Endodermal cell (in vitro differentiated cells): Measurements from ENCODE around the gene CD180. TPM values are rescaled to one million over a fixed set of nuclear protein-coding genes. Genes with fewer than 3 reads are reported as not detected.

Experiments used
- DNase-seq: peaks from one replicate; pipeline ENCODE4 v3.0.0-alpha.2; 2017
- H3K27ac ChIP-seq: 2 replicates; pipeline ENCODE4 v1.5.1; 2013; ENCODE audit warnings: mild to moderate bottlenecking, low read depth, low read length, moderate library complexity
- H3K27me3 ChIP-seq: 2 replicates; pipeline ENCODE4 v1.6.1; 2013; ENCODE audit warnings: mild to moderate bottlenecking, low read length, moderate library complexity; ENCODE audit not compliant: insufficient read depth, control insufficient read depth, poor library complexity, severe bottlenecking
- H3K36me3 ChIP-seq: 2 replicates; pipeline ENCODE4 v1.7.0; 2013; ENCODE audit warnings: mild to moderate bottlenecking, low read length, moderate library complexity; ENCODE audit not compliant: control insufficient read depth, insufficient read depth
- H3K4me1 ChIP-seq: one replicate; pipeline ENCODE4 v1.7.0; 2013; ENCODE audit warnings: low read length; ENCODE audit not compliant: control insufficient read depth, insufficient read depth
- H3K4me3 ChIP-seq: 2 replicates; pipeline ENCODE4 v1.5.1; 2013; ENCODE audit warnings: mild to moderate bottlenecking, low read length, moderate library complexity
- H3K9ac ChIP-seq: 2 replicates; pipeline ENCODE4 v1.6.1; 2013; ENCODE audit warnings: mild to moderate bottlenecking, low read length, moderate library complexity; ENCODE audit not compliant: poor library complexity, severe bottlenecking; ENCODE audit errors: extremely low read depth
- H3K9me3 ChIP-seq: 2 replicates; pipeline ENCODE4 v1.6.1; 2013; ENCODE audit warnings: mild to moderate bottlenecking, low read length, moderate library complexity; ENCODE audit not compliant: control insufficient read depth
- H3K27ac Mint-ChIP-seq: 2 replicates; pipeline ENCODE4 v1.8.0; 2020; ENCODE audit warnings: mixed read lengths
- H3K27me3 Mint-ChIP-seq: 2 replicates; pipeline ENCODE4 v1.8.0; 2021; ENCODE audit warnings: mild to moderate bottlenecking, mixed read lengths; ENCODE audit not compliant: insufficient read depth
- H3K36me3 Mint-ChIP-seq: 2 replicates; pipeline ENCODE4 v1.8.0; 2020; ENCODE audit warnings: low read depth, mixed read lengths
- H3K4me1 Mint-ChIP-seq: 2 replicates; pipeline ENCODE4 v1.8.0; 2020; ENCODE audit warnings: mixed read lengths
- H3K4me3 Mint-ChIP-seq: 2 replicates; pipeline ENCODE4 v1.8.0; 2020; ENCODE audit warnings: mild to moderate bottlenecking, moderate library complexity, mixed read lengths
- H3K9me3 Mint-ChIP-seq: 2 replicates; pipeline ENCODE4 v1.8.0; 2020; ENCODE audit warnings: mild to moderate bottlenecking, mixed read lengths
- CTCF ChIP-seq: fragments of 200-600 bp; sonication (generic); conservative IDR thresholded peaks from 2 replicates; pipeline ENCODE4 v1.5.0; 2021; ENCODE audit warnings: antibody characterized with exemption, mild to moderate bottlenecking
- WGBS, 2 experiments: methylation state at CpG; one replicate each; pipeline versions ENCODE4 v1.1.5 to v1.1.7; 2013; ENCODE audit warnings: missing lambda C conversion rate in 2 of 2, mixed read lengths in 1 of 2; ENCODE audit not compliant: insufficient coverage in 1 of 2, insufficient read length in 1 of 2; 5-methylcytosine and 5-hydroxymethylcytosine counted together
- total RNA-seq, 2 donors: library from RNA; stranded (reverse); fragmentation: NEBNext Ultra II Directional in 1 of 2; extraction: Animal tissue kit (Norgen Biotek cat#: 25700) in 1 of 2; gene quantifications; 2 replicates in 1 of 2; 3 replicates in 1 of 2; pipeline ENCODE4 v1.2.1, GENCODE V29; 2021

Gene CD180
- total RNA-seq, 2 donors from 2014 or later = not detected

- TF ChIP-seq CTCF = no peak
- DNase-seq = no peak
- no peak overlapping the region for H3K9ac ChIP-seq
- no peaks in the 10 kb centered on the region for H3K36me3 ChIP-seq
- no peaks in the 10 kb centered on the region for H3K27me3 ChIP-seq
- no peaks in the 10 kb centered on the region for H3K27me3 Mint-ChIP-seq
- H3K4me1 Mint-ChIP-seq = peaks cover 25% of the 10 kb centered on the region
- peaks cover 6% of the 10 kb centered on the region for H3K4me1 ChIP-seq
- H3K9me3 Mint-ChIP-seq = peaks cover 15% of the 10 kb centered on the region
- peaks cover 2% of the 10 kb centered on the region for H3K36me3 Mint-ChIP-seq
- 90 to 93% methylated on average over 2 of the region's 2 CpGs for WGBS, 2 experiments
- no peak overlapping the region for H3K4me3 Mint-ChIP-seq
- H3K27ac ChIP-seq = no peak overlapping the region
- H3K9me3 ChIP-seq = peaks cover 16% of the 10 kb centered on the region
- no peak overlapping the region for H3K27ac Mint-ChIP-seq
- no peak overlapping the region for H3K4me3 ChIP-seq
Measured at GRCh38 chr5:67193439-67193807, 3.2 kb downstream of the CD180 start.

GRCh38 chr5:67192719-67193438 lies 3.7 kb downstream of the CD180 start:
- H3K4me1 ChIP-seq = peaks cover 6% of the 10 kb centered on the region
- DNase-seq = no peak
- Mint-ChIP-seq H3K4me3 (no peak overlapping the region), H3K27me3 (no peaks in the 10 kb centered on the region), H3K27ac (no peak overlapping the region), H3K9me3 (peaks cover 15% of the 10 kb centered on the region), H3K4me1 (peaks cover 25% of the 10 kb centered on the region), H3K36me3 (peaks cover 2% of the 10 kb centered on the region)
- H3K27me3 ChIP-seq = no peaks in the 10 kb centered on the region
- H3K9me3 ChIP-seq = peaks cover 16% of the 10 kb centered on the region
- no peak overlapping the region for H3K27ac ChIP-seq
- WGBS, 2 experiments = 92 to 100% methylated on average over 8 to 9 of the region's 9 CpGs
- no peaks in the 10 kb centered on the region for H3K36me3 ChIP-seq
- H3K4me3 ChIP-seq = peak overlapping the region; percentile 17
- TF ChIP-seq CTCF = no peak
- H3K9ac ChIP-seq = no peak overlapping the region

GRCh38 chr5:67190861-67191260 lies 5.7 kb downstream of the CD180 start:
- WGBS, 2 experiments = 62 to 64% methylated on average over 5 of the region's 5 CpGs
- H3K27me3 ChIP-seq = no peaks in the 10 kb centered on the region
- H3K27me3 Mint-ChIP-seq = no peaks in the 10 kb centered on the region
- no peak overlapping the region for H3K4me3 Mint-ChIP-seq
- H3K9me3 ChIP-seq = peaks cover 16% of the 10 kb centered on the region
- DNase-seq = peak; percentile 62
- peaks cover 25% of the 10 kb centered on the region for H3K4me1 Mint-ChIP-seq
- H3K9ac ChIP-seq = no peak overlapping the region
- peak overlapping the region; percentile 13 for H3K27ac Mint-ChIP-seq
- no peak for TF ChIP-seq CTCF
- peaks cover 6% of the 10 kb centered on the region for H3K4me1 ChIP-seq
- peaks cover 15% of the 10 kb centered on the region for H3K9me3 Mint-ChIP-seq
- H3K36me3 Mint-ChIP-seq = peaks cover 2% of the 10 kb centered on the region
- H3K36me3 ChIP-seq = no peaks in the 10 kb centered on the region
- H3K4me3 ChIP-seq = no peak overlapping the region
- no peak overlapping the region for H3K27ac ChIP-seq
